IMR-90 (cell line): ENCODE data around the gene MAEA. TPM values are rescaled to one million over a fixed set of nuclear protein-coding genes. Genes with fewer than 3 reads are reported as not detected.

Experiments
- ATAC-seq: fragments of 200-7000 bp; cut with Tn5 transposase; 2 replicates; pipeline ENCODE4 v1.9.1; 2020; ENCODE audit warnings: low read depth, mild to moderate bottlenecking, moderate library complexity
- BruUV-seq: library from RNA; stranded (reverse); fragments of 400-500 nt; replicated peaks from 2 replicates; lab custom pipeline; 2021; lab: Mats Ljungman, UMichigan
- CTCF ChIA-PET: fragments of 300-600 bp; formaldehyde crosslinking; extraction: SDS; loops from one replicate; lab custom pipeline; 2021; ENCODE audit warnings: antibody characterized with exemption; lab: Yijun Ruan, JAX
- POLR2A ChIA-PET: fragments of 300-600 bp; sonication (Branson Sonifier 250); formaldehyde crosslinking; loops from one replicate; lab custom pipeline; 2022; ENCODE audit warnings: antibody characterized with exemption; ENCODE audit not compliant: unreplicated experiment; lab: Charles Lee
- DNase-seq: peaks from one replicate; pipeline ENCODE4 v3.0.0; 2013
- H2AFZ ChIP-seq: replicated peaks from 2 replicates; pipeline ENCODE3; 2013; ENCODE audit warnings: low read length, mild to moderate bottlenecking; ENCODE audit not compliant: poor library complexity
- H2AK5ac ChIP-seq: 2 replicates; pipeline ENCODE4 v1.6.1; 2013; ENCODE audit warnings: low read depth, low read length, inconsistent platforms
- H2AK9ac ChIP-seq: replicated peaks from 2 replicates; pipeline ENCODE3; 2013; ENCODE audit warnings: mild to moderate bottlenecking, low read depth, low read length, moderate library complexity; ENCODE audit not compliant: poor library complexity
- H2BK120ac ChIP-seq: 2 replicates; pipeline ENCODE4 v1.6.1; 2013; ENCODE audit warnings: low read depth, low read length, inconsistent platforms
- H2BK15ac ChIP-seq: 3 replicates; pipeline ENCODE4 v1.6.1; 2013; ENCODE audit warnings: low read depth, low read length, inconsistent platforms
- H2BK20ac ChIP-seq: 2 replicates; pipeline ENCODE4 v1.6.1; 2013; ENCODE audit warnings: low read depth, mild to moderate bottlenecking, inconsistent platforms, low read length, moderate library complexity
- H2BK5ac ChIP-seq: 2 replicates; pipeline ENCODE4 v1.6.1; 2013; ENCODE audit warnings: mild to moderate bottlenecking, low read depth, low read length, inconsistent platforms; ENCODE audit not compliant: poor library complexity, severe bottlenecking
- H3K14ac ChIP-seq: replicated peaks from 2 replicates; pipeline ENCODE4 v1.6.1; 2013; ENCODE audit warnings: low read depth, low read length, inconsistent platforms
- H3K18ac ChIP-seq: 2 replicates; pipeline ENCODE4 v1.6.1; 2013; ENCODE audit warnings: low read depth, low read length, control low read depth
- H3K23ac ChIP-seq: 2 replicates; pipeline ENCODE4 v1.6.1; 2013; ENCODE audit warnings: low read depth, low read length, inconsistent platforms
- H3K27ac ChIP-seq: 2 replicates; pipeline ENCODE4 v1.5.1; 2013; ENCODE audit warnings: mild to moderate bottlenecking, control low read depth, low read length; ENCODE audit not compliant: insufficient read depth
- H3K27me3 ChIP-seq: 2 replicates; pipeline ENCODE4 v1.6.1; 2013; ENCODE audit warnings: low read length; ENCODE audit not compliant: control insufficient read depth, insufficient read depth
- H3K36me3 ChIP-seq: 2 replicates; pipeline ENCODE4 v1.6.1; 2013; ENCODE audit warnings: low read length, mixed read lengths; ENCODE audit not compliant: control insufficient read depth, insufficient read depth
- H3K4ac ChIP-seq: 2 replicates; pipeline ENCODE4 v1.6.1; 2013; ENCODE audit warnings: low read depth, low read length, inconsistent platforms
- H3K4me1 ChIP-seq: 2 replicates; pipeline ENCODE4 v1.6.1; 2013; ENCODE audit warnings: low read length, mixed read lengths; ENCODE audit not compliant: control insufficient read depth, insufficient read depth
- H3K4me2 ChIP-seq: 2 replicates; pipeline ENCODE4 v1.6.1; 2013; ENCODE audit warnings: low read depth, mild to moderate bottlenecking, control low read depth, low read length, moderate library complexity
- H3K4me3 ChIP-seq: 2 replicates; pipeline ENCODE4 v1.5.1; 2013; ENCODE audit warnings: low read depth, mild to moderate bottlenecking, control low read depth, low read length, moderate library complexity; ENCODE audit not compliant: insufficient read depth
- H3K56ac ChIP-seq: 2 replicates; pipeline ENCODE4 v1.6.1; 2013; ENCODE audit warnings: low read length, inconsistent platforms; ENCODE audit not compliant: insufficient read depth; ENCODE audit errors: extremely low read depth
- H3K79me1 ChIP-seq, 2 experiments: 2 replicates each; pipeline ENCODE4 v1.6.1; 2013; ENCODE audit warnings: low read length in 2 of 2, inconsistent platforms in 1 of 2, low read depth in 1 of 2
- H3K9ac ChIP-seq: 2 replicates; pipeline ENCODE4 v1.6.1; 2013; ENCODE audit warnings: low read depth, low read length, control low read depth
- H3K9me1 ChIP-seq: 2 replicates; pipeline ENCODE4 v1.6.1; 2013; ENCODE audit warnings: low read length, inconsistent platforms; ENCODE audit not compliant: insufficient read depth
- H3K9me3 ChIP-seq: 2 replicates; pipeline ENCODE4 v1.6.1; 2013; ENCODE audit warnings: low read length; ENCODE audit not compliant: control insufficient read depth, insufficient read depth
- H4K20me1 ChIP-seq: 2 replicates; pipeline ENCODE4 v1.6.1; 2013; ENCODE audit warnings: low read length, inconsistent platforms; ENCODE audit not compliant: insufficient read depth
- H4K5ac ChIP-seq: 2 replicates; pipeline ENCODE4 v1.6.1; 2013; ENCODE audit warnings: mild to moderate bottlenecking, low read depth, low read length, control low read depth
- H4K8ac ChIP-seq, 2 experiments: 2 replicates each; pipeline ENCODE4 v1.6.1; 2013; ENCODE audit warnings: low read depth in 2 of 2, low read length in 2 of 2, control low read depth in 1 of 2, inconsistent platforms in 1 of 2
- H4K91ac ChIP-seq: 2 replicates; pipeline ENCODE4 v1.6.1; 2013; ENCODE audit warnings: low read depth, low read length, inconsistent platforms; ENCODE audit not compliant: insufficient read depth
- CEBPB ChIP-seq: IDR thresholded peaks from 2 replicates; pipeline ENCODE4 v1.6.1; 2012; ENCODE audit warnings: low read depth, low read length, improper control_type of control experiment
- CHD1 ChIP-seq: IDR thresholded peaks from 2 replicates; pipeline ENCODE4 v1.6.1; 2012; ENCODE audit warnings: low read depth, low read length, improper control_type of control experiment
- CTCF ChIP-seq: conservative IDR thresholded peaks from 2 replicates; pipeline ENCODE4 v1.5.1; 2012; ENCODE audit warnings: mild to moderate bottlenecking, low read depth, low read length, improper control_type of control experiment
- ELK1 ChIP-seq: fragments of 150-350 bp; IDR thresholded peaks from 2 replicates; pipeline ENCODE4 v1.6.1; 2016; ENCODE audit warnings: low read depth, mild to moderate bottlenecking, low read length, moderate library complexity, borderline replicate concordance
- FOS ChIP-seq: fragments of 150-350 bp; IDR thresholded peaks from 2 replicates; pipeline ENCODE4 v1.6.1; 2016; ENCODE audit warnings: low read depth, low read length
- MAZ ChIP-seq: IDR thresholded peaks from 2 replicates; pipeline ENCODE4 v1.6.1; 2012; ENCODE audit warnings: low read depth, mild to moderate bottlenecking, low read length, improper control_type of control experiment, moderate library complexity, borderline replicate concordance
- MXI1 ChIP-seq: IDR thresholded peaks from 2 replicates; pipeline ENCODE4 v1.6.1; 2012; ENCODE audit warnings: low read depth, mild to moderate bottlenecking, low read length, moderate library complexity, borderline replicate concordance
- NFE2L2 ChIP-seq: fragments of 150-350 bp; IDR thresholded peaks from 2 replicates; pipeline ENCODE4 v1.6.1; 2016; ENCODE audit warnings: low read depth, mild to moderate bottlenecking, low read length
- POLR2A ChIP-seq: IDR thresholded peaks from 2 replicates; pipeline ENCODE4 v1.6.1; 2012; ENCODE audit warnings: mild to moderate bottlenecking, low read depth, low read length
- RAD21 ChIP-seq: IDR thresholded peaks from 2 replicates; pipeline ENCODE4 v1.6.1; 2012; ENCODE audit warnings: low read length, improper control_type of control experiment
- RCOR1 ChIP-seq: IDR thresholded peaks from 2 replicates; pipeline ENCODE4 v1.6.1; 2012; ENCODE audit warnings: mild to moderate bottlenecking, low read length, improper control_type of control experiment; ENCODE audit not compliant: insufficient replicate concordance
- RFX5 ChIP-seq: IDR thresholded peaks from 2 replicates; pipeline ENCODE4 v1.8.0; 2012; ENCODE audit warnings: low read depth, mild to moderate bottlenecking, low read length, moderate library complexity
- SMC3 ChIP-seq: fragments of 150-350 bp; IDR thresholded peaks from 2 replicates; pipeline ENCODE4 v1.6.1; 2016; ENCODE audit warnings: low read depth, mild to moderate bottlenecking, antibody characterized with exemption, low read length, moderate library complexity
- USF2 ChIP-seq: fragments of 150-350 bp; IDR thresholded peaks from 2 replicates; pipeline ENCODE4 v1.6.1; 2017; ENCODE audit warnings: mild to moderate bottlenecking, antibody characterized with exemption, low read length, low read depth
- WGBS, 2 experiments: methylation state at CpG; one replicate each; pipeline versions ENCODE4 v1.1.5 to v1.1.7; 2013; ENCODE audit warnings: missing lambda C conversion rate in 2 of 2; ENCODE audit not compliant: insufficient read length in 1 of 2; ENCODE audit errors: extremely low coverage in 2 of 2; 5-methylcytosine and 5-hydroxymethylcytosine counted together
- dilution Hi-C: fragments of 300-500 bp; cut with HindIII; formaldehyde crosslinking; loops from one replicate; pipeline ENCODE4 v1.14.3; 2018; ENCODE audit warnings: low sequenced_read_pairs; ENCODE audit not compliant: unreplicated experiment
- in situ Hi-C: fragments of 300-500 bp; cut with MboI; formaldehyde crosslinking; loops from 3 replicates; pipeline ENCODE4 v1.14.3; 2019; ENCODE audit warnings: low sequenced_read_pairs, inconsistent platforms, mixed read lengths
- intact Hi-C: fragments of 100-400 bp; cut with micrococcal nuclease; formaldehyde crosslinking; loops from 2 replicates; pipeline ENCODE4 v1.10.0; 2022
- polyA plus RNA-seq, 3 experiments: library from polyadenylated mRNA; depleted of rRNA; stranded (reverse); fragments of >200 nt; gene quantifications; 2 replicates each; pipeline ENCODE4 v1.2.3, GENCODE V29; 2012; ENCODE audit warnings: low replicate concordance in 1 of 3
- total RNA-seq: library from RNA; depleted of rRNA; stranded (reverse); fragments of >200 nt; gene quantifications from 2 replicates; pipeline ENCODE4 v1.2.3, GENCODE V29; 2012

Gene MAEA
- total and polyA plus RNA-seq, 2 of the 4 experiments (the other 2 are of a cell fraction) = 61.5 to 108 TPM

- no peak overlapping the region for H3K4me2 ChIP-seq
- no peak overlapping the region for H3K56ac ChIP-seq
- H3K9me1 ChIP-seq = no peaks in the 10 kb centered on the region
- H4K91ac ChIP-seq = no peak overlapping the region
- intact Hi-C loops (loop anchor here (10.0 kb wide), 1 partner anchor 363 kb away; the partner anchor contains the start of genes TACC3 and TMEM129), dilution Hi-C loops (no loop called here), in situ Hi-C loops (no loop called here)
- H3K79me1 ChIP-seq = no peaks in the 10 kb centered on the region; a peak in 1 of 4 replicates
- H2AK9ac ChIP-seq = no peak overlapping the region
- ChIA-PET POLR2A (no interaction called here), CTCF (no interaction called here)
- no peak for ATAC-seq
- H4K8ac ChIP-seq = no peak overlapping the region
- H3K14ac ChIP-seq = no peak overlapping the region
- no peak overlapping the region for H2BK15ac ChIP-seq
- H2AK5ac ChIP-seq = no peak overlapping the region
- no peak overlapping the region for H3K23ac ChIP-seq
- no peak for TF ChIP-seq NFE2L2
- TF ChIP-seq MAZ = no peak
- no peak for TF ChIP-seq POLR2A
- TF ChIP-seq USF2 = no peak
- no peak for TF ChIP-seq RCOR1
- TF ChIP-seq ELK1 = no peak
- TF ChIP-seq SMC3 = no peak
- no peak for TF ChIP-seq CTCF
- no peak for TF ChIP-seq CHD1
- no peak for TF ChIP-seq RAD21
- no peak for TF ChIP-seq FOS
- no peak for TF ChIP-seq MXI1
- no peak for TF ChIP-seq CEBPB
- no peak for TF ChIP-seq RFX5
- no peak overlapping the region for H2BK120ac ChIP-seq
- no peaks in the 10 kb centered on the region for H4K20me1 ChIP-seq
- H3K4ac ChIP-seq = no peak overlapping the region
- 0 out of 2 replicates have a peak, but pooled peaks cover 2% of the 10 kb centered on the region for H3K4me1 ChIP-seq
- H3K27me3 ChIP-seq = no peaks in the 10 kb centered on the region
- H3K9ac ChIP-seq = no peak overlapping the region
- BruUV-seq = no TSS peak
- H3K4me3 ChIP-seq = no peak overlapping the region
- peak overlapping the region; percentile 19 for H2AFZ ChIP-seq
- no peak overlapping the region for H4K5ac ChIP-seq
- DNase-seq = no peak
- peaks cover 23% of the 10 kb centered on the region for H3K36me3 ChIP-seq
- H3K18ac ChIP-seq = no peak overlapping the region
- H2BK5ac ChIP-seq = no peak overlapping the region
- WGBS, 2 experiments = no CpG with 5 or more reads among the region's 10 CpGs
- no peaks in the 10 kb centered on the region for H3K9me3 ChIP-seq
- no peak overlapping the region for H3K27ac ChIP-seq
- H2BK20ac ChIP-seq = no peak overlapping the region
Measured at GRCh38 chr4:1362046-1362445, 72.4 kb downstream of the MAEA start.
